ENCODE data around the gene STC2. TPM values are rescaled to one million over a fixed set of nuclear protein-coding genes. Genes with fewer than 3 reads are reported as not detected.

The STC2 gene
- total RNA-seq, 1 experiment from 2014 or later = 57.0 TPM

DNA sequence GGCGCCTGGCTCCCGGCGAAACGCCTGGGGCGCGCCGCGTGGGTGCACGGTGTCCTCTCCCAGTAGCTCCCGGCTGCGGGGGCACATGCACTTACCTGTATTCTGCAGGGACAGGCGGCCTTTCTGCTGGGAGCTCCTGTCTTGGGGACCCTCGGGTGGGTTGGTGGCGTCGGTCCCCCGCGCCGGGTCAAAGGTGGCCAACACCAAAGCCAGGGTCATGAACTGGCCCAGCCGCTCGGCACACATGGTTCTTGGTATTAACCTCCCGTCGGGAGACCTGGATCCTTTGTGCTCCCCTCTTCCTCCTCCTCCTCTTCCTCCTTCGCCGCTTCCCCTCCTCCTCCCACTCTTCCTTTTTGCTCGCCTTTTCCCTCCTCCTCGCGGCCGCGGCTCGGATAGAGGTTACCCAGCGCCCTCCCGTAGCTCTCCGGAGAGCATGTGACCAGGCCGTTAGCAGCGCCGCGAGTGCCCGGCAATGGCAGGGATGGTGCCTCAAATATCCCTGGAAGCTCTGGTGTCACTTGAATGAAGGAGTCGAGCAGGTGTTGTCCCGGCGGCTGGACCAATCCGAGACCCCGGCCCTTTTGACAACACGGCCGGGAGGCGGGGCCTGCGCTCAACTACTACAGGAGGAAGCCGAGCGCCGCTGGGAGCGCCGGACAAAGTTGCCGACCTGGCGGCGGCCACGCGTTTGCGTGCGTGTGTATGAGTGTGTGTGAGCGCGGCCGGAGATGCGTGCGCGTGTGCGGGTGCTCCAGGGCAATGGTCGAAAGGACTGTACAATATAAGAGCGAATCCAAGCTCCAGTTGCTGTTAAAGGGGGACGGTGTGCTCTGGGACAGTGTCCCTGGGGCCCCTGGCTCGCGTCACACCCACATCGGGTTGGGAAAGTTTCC, at the start of gene STC2 (continued):
- TF ChIP-seq, protein P1, sequence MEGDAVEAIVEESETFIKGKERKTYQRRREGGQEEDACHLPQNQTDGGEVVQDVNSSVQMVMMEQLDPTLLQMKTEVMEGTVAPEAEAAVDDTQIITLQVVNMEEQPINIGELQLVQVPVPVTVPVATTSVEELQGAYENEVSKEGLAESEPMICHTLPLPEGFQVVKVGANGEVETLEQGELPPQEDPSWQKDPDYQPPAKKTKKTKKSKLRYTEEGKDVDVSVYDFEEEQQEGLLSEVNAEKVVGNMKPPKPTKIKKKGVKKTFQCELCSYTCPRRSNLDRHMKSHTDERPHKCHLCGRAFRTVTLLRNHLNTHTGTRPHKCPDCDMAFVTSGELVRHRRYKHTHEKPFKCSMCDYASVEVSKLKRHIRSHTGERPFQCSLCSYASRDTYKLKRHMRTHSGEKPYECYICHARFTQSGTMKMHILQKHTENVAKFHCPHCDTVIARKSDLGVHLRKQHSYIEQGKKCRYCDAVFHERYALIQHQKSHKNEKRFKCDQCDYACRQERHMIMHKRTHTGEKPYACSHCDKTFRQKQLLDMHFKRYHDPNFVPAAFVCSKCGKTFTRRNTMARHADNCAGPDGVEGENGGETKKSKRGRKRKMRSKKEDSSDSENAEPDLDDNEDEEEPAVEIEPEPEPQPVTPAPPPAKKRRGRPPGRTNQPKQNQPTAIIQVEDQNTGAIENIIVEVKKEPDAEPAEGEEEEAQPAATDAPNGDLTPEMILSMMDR (IDR thresholded peaks at IDR 0.05) = no peak
- TF ChIP-seq ZNF396 (CRISPR knock-in tag; IDR thresholded peaks at IDR 0.05; ENCODE audit: borderline replicate concordance) = no peak
- TF ChIP-seq, protein P2, sequence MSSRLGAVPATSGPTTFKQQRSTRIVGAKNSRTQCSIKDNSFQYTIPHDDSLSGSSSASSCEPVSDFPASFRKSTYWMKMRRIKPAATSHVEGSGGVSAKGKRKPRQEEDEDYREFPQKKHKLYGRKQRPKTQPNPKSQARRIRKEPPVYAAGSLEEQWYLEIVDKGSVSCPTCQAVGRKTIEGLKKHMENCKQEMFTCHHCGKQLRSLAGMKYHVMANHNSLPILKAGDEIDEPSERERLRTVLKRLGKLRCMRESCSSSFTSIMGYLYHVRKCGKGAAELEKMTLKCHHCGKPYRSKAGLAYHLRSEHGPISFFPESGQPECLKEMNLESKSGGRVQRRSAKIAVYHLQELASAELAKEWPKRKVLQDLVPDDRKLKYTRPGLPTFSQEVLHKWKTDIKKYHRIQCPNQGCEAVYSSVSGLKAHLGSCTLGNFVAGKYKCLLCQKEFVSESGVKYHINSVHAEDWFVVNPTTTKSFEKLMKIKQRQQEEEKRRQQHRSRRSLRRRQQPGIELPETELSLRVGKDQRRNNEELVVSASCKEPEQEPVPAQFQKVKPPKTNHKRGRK (CRISPR knock-in tag; IDR thresholded peaks at IDR 0.05; ENCODE audit: borderline replicate concordance) = no peak
- 0 out of 2 replicates have a peak, but pooled peaks have one; percentile 36 for TF ChIP-seq ESRRA (CRISPR knock-in tag; IDR thresholded peaks at IDR 0.05; ENCODE audit: borderline replicate concordance)
- TF ChIP-seq, protein P3, sequence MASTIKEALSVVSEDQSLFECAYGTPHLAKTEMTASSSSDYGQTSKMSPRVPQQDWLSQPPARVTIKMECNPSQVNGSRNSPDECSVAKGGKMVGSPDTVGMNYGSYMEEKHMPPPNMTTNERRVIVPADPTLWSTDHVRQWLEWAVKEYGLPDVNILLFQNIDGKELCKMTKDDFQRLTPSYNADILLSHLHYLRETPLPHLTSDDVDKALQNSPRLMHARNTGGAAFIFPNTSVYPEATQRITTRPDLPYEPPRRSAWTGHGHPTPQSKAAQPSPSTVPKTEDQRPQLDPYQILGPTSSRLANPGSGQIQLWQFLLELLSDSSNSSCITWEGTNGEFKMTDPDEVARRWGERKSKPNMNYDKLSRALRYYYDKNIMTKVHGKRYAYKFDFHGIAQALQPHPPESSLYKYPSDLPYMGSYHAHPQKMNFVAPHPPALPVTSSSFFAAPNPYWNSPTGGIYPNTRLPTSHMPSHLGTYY (CRISPR knock-in tag; IDR thresholded peaks at IDR 0.05) = no peak
- peak; percentile 90 for TF ChIP-seq ETV6 (CRISPR knock-in tag; IDR thresholded peaks at IDR 0.05)
- TF ChIP-seq, protein P4, sequence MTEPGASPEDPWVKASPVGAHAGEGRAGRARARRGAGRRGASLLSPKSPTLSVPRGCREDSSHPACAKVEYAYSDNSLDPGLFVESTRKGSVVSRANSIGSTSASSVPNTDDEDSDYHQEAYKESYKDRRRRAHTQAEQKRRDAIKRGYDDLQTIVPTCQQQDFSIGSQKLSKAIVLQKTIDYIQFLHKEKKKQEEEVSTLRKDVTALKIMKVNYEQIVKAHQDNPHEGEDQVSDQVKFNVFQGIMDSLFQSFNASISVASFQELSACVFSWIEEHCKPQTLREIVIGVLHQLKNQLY (CRISPR knock-in tag; IDR thresholded peaks at IDR 0.05) = no peak
- peak; percentile 74; the same call in 1 of the 2 replicates for TF ChIP-seq RELA (CRISPR knock-in tag; IDR thresholded peaks at IDR 0.05; ENCODE audit: borderline replicate concordance)
- TF ChIP-seq CREM (CRISPR knock-in tag; IDR thresholded peaks at IDR 0.05) = peak; percentile 78; the same call in 1 of the 2 replicates
- TF ChIP-seq, protein P5, sequence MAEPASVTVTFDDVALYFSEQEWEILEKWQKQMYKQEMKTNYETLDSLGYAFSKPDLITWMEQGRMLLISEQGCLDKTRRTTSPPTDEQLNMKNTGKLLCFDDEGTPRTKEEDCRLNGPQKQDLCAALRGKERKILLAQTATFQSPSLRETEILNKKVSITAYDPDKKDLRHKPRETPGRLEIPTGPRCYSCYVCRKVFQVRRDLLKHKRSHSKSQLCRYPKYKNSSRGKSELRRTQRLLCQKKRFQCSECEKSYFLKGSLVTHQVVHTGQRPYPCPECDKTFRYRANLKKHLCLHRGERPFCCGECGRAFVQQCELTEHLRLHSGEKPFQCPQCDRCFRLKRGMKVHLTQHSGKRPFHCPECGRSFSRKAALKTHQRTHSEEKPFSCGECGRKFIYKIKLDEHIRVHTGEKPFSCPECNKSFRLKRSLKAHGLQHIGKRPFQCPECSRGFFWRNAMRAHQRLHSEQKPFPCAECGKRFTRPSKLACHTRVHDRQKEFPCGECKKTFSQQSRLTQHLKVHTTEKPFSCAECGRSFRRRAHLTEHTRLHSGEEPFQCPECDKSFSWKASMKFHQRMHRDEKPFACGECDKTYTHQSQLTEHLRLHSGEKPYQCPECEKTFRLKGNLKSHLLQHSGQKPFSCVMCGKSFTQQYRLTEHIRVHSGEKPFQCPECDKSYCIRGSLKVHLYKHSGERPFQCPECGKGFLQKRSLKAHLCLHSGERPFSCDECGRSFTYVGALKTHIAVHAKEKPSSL (CRISPR knock-in tag; conservative IDR thresholded peaks at IDR 0.05) = no peak
- TF ChIP-seq E2F5 (CRISPR knock-in tag; IDR thresholded peaks at IDR 0.05) = no peak
- TF ChIP-seq USF1 (CRISPR knock-in tag; IDR thresholded peaks at IDR 0.05) = peak; percentile 84
- peak; percentile 64; the same call in 1 of the 2 replicates for TF ChIP-seq E2F1 (CRISPR knock-in tag; IDR thresholded peaks at IDR 0.05)

DNA sequence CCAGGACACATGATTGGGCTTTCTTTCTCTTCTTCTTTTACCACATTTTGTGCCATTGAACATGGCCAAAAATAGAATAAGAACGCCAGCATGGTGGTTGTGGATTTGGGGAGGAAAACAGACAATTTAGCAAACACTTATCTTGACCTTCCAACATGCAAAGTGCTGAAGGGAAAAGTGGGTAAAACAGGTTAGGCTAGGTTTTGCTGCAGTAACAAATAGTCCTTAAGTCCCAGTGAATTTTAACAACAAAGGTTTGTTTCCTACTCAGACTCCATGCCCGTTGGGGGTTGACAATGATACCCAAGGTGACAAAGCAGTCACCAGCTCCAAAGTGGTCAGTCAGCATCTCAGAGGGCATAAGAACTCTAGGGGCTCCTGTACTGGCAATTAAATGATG, 43.2 kb upstream of the STC2 start:
- peaks cover 47% of the 10 kb centered on the region for H3K9me3 Mint-ChIP-seq
- H3K4me1 Mint-ChIP-seq = no peaks in the 10 kb centered on the region
- peaks cover 18% of the 10 kb centered on the region for H3K27me3 Mint-ChIP-seq (ENCODE audit: low read depth)
- ChIA-PET CTCF (no interaction called here), POLR2A (no interaction called here)
- H3K36me3 Mint-ChIP-seq = peaks cover 23% of the 10 kb centered on the region
- DNase-seq (ENCODE audit: low spot score) (no peak), ATAC-seq (no peak)
- H3K4me3 Mint-ChIP-seq = no peak overlapping the region
- H3K27ac Mint-ChIP-seq = no peak overlapping the region
- no peak for TF ChIP-seq E2F5 (CRISPR knock-in tag; IDR thresholded peaks at IDR 0.05)
- no peak for TF ChIP-seq ATF6 (CRISPR knock-in tag; IDR thresholded peaks at IDR 0.05)
- no peak for TF ChIP-seq E2F4 (CRISPR knock-in tag; IDR thresholded peaks at IDR 0.05; ENCODE audit: borderline replicate concordance, low read depth)
- no peak for TF ChIP-seq GTF2I (CRISPR knock-in tag; conservative IDR thresholded peaks at IDR 0.05)

Data from WTC11 (cell line).